ENCODE data around the gene KRTAP29-1.

Gene KRTAP29-1

DNA sequence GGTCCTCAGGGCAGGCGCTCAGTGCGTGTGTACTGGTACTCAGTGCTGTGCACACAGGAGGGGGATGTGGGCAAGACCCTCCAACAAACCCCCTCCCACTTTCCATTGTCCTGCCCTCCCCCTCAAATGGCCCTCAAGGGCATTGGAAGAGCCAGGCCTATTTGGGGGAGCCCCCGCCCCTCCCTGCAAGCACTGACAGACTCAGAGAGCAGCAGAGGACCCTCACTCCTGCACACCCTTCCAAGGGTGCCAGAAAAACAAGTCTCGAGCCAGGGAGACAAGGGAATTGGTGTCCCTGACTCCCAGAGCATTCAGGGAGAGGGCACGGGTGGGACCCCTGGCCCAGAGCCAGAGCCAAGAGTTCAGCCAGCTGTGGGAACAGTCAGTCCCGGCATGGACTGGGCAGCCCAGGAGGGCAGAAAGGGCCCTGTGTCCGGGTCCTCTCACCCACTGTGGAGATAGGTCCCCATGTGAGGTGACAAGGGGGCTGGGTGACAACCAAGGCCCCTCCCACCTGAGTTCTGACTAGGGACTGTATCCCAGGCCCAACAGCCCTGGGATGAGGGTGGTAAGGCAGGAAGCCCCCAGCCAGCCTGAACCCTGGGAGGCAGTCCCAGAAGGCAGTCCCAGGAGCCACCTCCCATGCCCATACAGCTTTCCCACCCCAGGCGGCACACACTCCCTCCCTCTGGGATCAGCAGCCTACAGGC is 24.9 kb upstream of the KRTAP29-1 start:
- DNase-seq: no peak

GRCh38 chr17:41326173-41327145 is 23.8 kb upstream of the KRTAP29-1 start:
- DNase-seq: no peak

DNA sequence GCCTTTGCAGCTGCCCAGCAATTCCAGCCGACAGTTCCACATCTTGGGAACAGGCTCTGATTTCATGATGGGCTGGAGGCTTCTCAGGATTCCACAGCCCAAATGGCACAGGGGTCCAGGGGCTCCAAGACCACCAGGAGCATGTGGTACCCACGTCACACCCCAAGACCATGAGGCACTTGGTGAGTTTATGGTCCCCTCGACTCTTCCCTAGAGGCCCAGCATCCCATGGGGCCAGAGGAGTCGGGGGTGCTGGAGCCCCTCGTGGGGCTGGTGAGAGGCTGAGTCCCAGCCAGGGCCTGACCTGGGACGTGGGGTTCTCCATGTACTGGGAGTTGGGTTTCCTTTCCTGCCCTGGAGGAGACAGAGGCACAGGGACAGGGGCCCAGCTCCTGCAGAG is 23.0 kb upstream of the KRTAP29-1 start:
- DNase-seq: no peak

DNA sequence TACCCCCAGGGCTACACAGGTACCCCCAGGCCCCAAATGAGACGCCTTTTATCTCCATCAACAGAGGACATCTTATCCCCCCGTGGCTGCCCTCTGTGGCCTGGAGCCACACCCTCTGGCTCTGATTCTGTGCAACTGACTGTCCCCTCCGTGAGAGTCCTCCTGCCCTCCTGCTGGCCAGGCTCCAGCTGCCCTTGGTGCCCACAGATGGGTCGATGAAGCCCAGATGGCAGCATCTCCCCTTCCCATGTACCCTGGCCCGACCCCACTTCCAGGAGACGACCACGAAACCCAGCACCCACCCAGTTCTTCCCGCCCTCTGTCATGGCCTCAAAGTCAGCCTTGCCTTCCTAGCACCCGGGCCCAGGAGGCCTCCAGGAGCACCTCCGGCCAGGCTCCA is 22.5 kb upstream of the KRTAP29-1 start:
- no peak for DNase-seq

DNA sequence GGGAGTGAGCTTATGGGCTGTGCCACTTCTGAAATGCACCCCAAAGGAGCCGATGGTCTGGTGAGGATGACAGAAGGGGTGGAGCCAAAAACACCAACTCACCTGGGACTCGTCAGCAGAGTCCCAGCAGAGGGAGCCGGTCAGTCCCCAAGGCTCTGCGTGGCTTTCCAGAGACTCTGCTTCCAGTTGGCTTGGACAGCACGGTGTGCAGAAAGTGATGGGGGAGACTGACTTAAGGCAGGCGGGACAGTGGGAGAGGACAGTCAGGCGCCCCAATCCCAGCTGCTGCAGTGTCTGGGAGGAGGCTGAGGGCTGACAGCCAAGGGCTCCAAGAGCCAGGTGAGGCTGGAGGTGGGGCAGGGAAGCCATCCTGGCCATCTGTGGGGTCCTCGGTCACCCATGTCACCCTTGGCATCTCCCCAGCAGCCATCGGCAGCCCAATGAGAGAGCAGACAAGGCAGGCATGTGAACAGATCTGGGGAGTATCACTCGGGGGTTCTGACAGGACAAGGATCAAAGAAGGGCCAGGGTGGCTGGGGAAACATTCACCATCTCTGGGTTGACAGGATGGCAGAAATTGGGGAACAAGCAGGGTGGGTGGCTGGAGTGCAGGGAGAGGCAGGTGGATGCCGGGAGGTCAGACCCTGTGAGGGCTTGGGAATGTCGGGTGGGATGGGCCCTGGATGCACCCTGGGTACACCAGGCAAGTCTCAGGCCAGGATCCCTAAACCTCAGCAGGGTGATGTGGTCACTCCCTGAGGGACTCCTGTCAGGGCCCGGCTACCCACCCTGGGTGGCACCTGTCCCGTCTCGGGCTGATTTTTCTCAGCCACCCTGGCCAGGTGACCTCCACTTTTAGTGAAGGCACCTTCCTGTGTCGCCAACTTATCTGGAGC is 21.8 kb upstream of the KRTAP29-1 start:
- peak in 1 of 2 donors; percentile 18 for DNase-seq

DNA sequence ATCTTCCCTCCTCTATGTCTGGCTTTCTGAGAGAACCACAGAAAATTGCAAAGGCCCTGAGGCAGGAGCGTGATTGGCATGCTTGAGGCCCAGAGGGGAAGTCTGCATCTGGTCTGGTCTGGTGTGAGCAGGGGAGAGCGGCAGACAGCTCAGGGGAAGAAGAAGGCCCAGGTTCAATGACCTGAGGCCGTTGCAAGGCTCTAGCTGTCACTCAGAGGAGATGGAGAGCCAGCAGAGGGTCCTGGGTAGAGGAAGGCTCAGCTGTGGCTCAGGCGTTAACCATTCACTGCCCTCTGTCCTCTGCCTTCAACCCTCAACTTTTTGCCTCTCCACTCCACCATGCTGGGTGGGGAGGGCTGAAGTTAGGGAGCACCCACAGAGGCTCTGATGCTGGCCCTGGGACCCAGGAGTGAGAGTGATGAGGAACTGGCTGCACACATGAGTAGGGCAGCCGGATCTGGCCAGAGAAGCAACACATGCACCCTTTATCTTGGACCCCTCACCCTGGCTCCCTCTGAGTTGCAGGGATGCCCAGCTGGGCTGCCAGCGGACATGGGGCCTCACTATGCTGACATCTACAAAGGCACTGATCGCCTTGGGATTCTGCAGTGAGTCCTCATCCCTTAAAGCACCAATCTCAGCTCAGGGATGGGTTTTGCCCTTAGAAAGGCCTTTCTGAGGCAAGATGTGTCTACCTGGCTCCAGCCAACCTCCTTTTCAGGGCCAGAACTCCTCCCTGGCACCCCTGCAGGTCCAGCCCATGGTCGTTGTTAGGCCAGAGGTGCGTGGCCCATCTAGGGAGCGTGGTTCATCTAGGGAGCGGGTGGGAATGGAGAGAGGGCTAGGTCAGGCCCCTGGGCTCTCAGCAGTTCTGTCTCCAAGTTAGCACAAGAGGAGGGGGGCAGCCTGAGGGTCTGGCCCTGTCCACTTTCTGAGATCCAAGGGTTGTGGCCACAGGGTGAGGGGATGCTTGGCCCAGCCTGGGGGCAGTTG is 20.5 kb upstream of the KRTAP29-1 start:
- no peak for DNase-seq

DNA sequence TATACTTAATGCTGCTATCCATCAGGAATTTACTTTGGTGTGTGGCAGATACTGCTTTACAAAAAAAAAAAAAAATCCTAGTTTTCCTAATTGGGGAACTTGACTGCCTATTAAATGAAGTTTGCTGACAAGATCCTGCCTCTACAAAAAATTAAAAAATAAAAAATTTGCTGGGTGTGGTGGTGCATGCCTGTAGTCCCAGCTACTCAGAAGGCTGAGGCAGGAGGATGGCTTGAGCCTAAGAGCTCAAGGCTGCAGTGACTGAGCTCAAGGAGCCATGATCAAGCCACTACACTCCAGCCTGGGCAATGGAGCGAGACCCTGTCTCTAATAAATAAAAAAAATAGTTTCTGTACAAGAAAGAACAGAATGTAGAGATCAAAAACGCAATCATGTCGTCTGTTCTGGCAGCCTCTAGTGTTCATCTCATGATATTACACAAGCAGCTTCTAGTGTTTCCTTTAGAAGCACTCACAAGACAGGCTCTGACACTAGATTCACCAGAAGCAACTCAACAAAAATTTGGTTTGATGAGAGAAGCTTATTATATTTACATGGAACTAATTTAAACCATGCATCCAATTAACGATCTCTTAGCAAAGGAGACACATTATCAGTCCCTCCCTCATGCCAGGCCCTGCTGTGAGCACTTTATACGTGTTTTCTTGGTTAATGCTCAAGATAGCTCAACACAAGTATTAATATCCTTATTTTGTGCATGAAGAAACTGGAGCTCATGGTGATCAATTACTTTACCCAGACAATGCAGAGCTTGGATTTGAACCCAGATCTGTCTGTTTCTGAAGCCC is 19.6 kb upstream of the KRTAP29-1 start:
- no peak for DNase-seq

DNA sequence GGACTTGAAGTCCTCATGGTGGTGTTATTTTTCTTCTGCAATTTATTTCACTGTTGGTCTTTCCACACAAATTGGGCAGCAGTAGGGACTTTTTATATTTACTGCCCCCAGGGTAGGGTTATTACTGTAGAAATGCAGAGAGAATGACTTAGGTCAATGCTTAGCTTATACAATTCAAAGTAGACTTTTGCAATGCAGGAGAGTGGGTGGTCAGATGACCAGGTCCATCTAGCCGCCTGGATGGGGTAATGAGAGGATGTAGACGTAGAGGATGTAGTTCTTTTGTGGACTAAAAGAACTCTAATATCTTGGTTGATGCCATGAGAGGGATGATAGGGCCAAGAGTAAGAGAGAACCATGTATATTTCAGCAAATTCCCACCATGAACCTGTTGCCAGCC is 15.6 kb upstream of the KRTAP29-1 start:
- no peak for DNase-seq

- DNase-seq: no peak
These were observed 13.3 kb upstream of the KRTAP29-1 start for GRCh38 chr17:41315814-41316445.

GRCh38 chr17:41315204-41315794 is 12.6 kb upstream of the KRTAP29-1 start, which contains the start of gene KRTAP17-1:
TSS of gene KRTAP17-1 (minus strand) at chr17:41315710. CDS start at chr17:41315650, 60 bp downstream.
- no peak for DNase-seq

- no peak for DNase-seq
These were observed 8.5 kb upstream of the KRTAP29-1 start for GRCh38 chr17:41311111-41311510.

DNA sequence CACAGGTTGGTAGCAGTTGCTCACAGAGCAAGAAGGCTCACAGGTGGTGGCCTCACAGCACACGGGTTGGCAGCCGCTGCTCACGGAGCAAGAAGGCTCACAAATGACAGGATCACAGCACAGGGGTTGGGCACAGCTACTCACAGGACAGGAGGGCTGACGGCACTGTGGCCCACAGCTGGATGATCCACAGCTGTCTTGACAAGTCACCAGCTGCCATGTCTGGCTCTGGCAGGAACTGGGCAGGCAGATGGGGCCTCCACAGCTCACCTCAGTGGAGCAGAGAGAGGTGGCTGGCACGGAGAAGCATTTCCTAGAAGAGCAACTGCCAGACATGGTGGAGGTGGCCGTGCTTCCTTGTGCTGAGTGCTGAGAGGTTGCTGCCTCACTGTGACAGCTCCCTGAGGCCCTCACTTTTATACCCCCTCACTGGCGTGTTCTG is 6.3 kb upstream of the KRTAP29-1 start, which contains the start of gene KRTAP16-1:
TSS of gene KRTAP16-1 (minus strand) at position 392 of the 442 bp plus-strand sequence. CDS start at position 336, 56 bp downstream.
- DNase-seq: peak in 1 of 2 donors; percentile 28

DNA sequence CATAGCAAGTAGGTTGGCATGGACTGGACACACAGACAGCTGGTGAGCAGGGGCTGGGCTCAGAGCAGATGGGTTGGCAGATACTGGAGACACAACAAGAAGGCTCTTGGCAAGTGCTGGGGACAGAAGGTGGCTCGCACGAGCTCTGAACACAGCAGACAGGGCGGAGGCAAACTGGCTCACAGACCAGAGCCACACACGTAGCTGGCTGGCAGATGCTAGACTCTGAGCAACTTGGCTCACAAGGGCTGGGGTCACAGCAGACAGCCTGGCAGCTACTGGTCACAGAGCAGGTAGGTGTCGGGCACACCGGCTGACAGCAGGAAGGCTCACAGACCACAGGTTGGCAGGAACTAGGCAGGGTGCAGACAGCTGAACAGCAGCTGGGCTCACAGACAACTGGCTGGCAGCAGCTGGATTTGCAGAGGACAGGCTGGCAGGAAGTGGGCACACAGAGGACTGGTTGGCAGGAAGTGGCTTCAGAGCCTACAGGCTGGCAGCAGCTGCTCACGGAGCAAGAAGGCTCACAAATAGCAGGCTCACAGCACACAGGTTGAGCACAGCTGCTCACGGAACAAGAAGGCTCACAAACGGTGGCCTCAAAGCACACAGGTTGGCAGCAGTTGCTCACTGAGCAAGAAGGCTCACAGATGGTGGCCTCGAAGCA is 5.7 kb upstream of the KRTAP29-1 start:
- peak; percentile 41 to 51 for DNase-seq

DNA sequence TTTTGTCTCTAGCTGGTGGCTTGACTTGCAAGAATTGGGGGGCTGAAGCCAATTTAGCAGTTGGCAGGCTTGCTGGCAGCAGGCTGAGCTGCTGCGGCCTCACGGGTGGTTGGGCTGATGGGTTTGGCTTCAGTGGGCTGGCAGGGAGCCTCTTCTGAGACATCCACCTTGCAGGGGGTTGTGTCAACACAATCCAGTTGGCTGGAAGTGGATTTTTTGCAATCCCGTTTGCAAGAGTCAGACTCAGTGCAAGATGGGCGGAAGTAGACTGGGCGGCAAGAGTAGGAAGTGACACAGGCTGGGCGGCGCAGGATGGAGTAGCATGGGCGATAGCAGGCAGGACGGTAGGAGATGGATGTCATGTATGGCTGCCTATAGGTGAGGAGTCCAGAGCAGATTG is 5.0 kb upstream of the KRTAP29-1 start:
- DNase-seq: no peak

DNA sequence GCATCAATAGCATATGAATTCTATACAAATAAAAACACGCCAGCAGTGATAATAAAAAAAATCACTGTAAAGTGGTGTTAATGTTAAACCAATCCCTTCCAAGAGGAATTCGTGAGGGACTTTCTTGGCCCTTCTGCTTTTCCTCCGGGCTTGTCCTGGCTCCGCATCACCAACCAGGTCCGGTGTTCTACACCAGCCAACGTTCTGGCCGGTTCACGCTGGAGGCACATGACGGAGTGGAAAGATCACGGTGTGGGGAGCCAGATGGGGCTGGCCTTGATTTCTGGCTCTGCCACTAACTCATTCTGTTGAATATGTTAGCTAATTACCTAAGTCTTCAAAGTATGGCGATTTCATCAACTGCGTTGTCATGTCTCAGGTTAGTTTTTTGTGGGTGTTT is 1.4 kb upstream of the KRTAP29-1 start:
- no peak for DNase-seq

DNA sequence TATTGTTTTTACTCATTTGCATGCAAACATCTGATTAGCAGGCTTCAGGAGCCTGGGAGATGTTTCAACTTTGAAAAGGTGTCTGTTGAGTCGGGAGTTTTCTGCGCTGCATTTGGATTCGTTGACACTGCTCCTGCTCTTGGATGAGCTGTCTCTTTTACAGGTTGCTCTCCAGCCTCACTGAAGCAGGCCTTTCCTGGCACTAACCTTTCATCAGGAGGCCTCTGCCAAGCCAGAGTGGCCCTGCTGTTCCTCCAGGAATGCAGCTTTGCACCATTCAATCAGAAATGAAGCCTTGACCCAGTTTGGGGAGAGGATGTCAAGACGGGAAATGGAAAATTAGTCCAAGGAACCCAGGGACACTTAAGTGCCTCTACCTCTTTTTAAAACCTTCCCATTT is 330 bp upstream of the KRTAP29-1 start:
- no peak for DNase-seq

DNA sequence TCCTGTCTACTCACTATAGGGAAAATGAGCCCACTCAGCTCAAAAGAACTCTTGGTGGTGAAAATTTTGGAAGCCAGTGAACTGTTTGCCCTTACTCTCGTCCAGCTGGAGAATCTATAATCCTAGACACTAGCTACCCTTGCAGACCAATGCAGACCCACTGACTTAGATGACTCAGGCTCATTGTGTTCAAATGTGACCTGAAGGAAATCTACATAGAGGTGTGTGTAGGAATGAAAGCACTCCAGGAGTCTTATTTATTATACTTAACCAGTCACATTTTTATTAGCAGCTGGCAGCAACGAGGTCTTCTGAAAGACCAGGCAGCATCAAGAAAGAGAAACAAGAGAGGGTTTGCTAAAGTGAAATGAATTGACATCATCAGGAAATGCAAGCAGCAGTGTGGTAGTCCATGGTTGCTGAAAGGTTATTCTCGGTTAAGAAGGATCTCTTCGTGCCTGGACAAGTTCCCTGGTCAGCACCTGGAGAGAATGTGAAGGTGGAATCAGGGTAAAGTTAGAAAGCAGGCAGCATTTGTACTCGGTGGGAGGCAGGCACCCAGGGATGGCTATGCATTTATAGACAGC is 1.4 kb downstream of the KRTAP29-1 start:
- no peak for DNase-seq

DNA sequence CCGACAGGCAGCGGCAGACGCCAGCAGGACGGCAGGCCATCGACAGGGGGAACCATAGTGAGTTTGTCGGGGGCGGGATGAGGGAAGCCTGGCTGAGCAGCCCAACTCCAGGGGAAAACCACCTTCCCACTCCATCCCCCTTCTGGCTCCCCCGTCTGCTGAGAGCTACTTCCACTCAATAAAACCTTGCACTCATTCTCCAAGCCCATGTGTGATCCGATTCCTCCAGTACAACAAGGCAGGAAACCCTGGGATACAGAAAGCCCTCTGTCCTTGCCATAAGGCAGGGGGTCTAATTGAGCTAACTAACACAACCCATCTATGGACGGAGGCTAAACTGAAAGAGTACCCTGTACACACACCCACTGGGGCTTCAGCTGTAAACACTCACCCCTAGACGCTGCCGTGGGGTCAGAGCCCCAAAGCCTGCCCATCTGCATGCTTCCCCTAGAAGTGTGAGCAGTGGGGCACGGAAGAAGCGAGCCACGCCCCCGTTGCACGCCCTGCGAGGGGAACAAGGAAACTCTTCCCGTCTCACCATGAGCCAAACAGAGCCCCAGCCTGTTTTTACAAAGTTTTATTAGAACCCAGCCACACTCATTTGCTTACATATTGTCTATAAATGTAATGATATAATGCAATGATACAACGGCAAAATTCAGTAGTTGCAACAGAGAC is 4.1 kb downstream of the KRTAP29-1 start:
- DNase-seq: no peak
